Testis (tissue), 3 donors: Measurements from ENCODE around the gene ODAD3. TPM values are rescaled to one million over a fixed set of nuclear protein-coding genes. Genes with fewer than 3 reads are reported as not detected.
"Not testable (repeated sequence)": the region's sequence is repeated elsewhere in the genome, so short reads cannot be mapped to it uniquely, and the experiment has no call there.

Source experiments
- DNase-seq: peaks from one replicate; pipeline ENCODE4 v3.0.0-alpha.2; 2019
- H3K27ac ChIP-seq, 2 donors: fragments of 200-600 bp; sonication (generic); one replicate each; pipeline ENCODE4 v1.5.1; 2019
- H3K27me3 ChIP-seq: fragments of 200-600 bp; sonication (generic); one replicate; pipeline ENCODE4 v1.5.1; 2019
- H3K36me3 ChIP-seq: fragments of 200-600 bp; sonication (generic); one replicate; pipeline ENCODE4 v1.5.1; 2017; ENCODE audit warnings: low read depth; ENCODE audit errors: missing control alignments
- H3K4me1 ChIP-seq: fragments of 200-600 bp; sonication (generic); one replicate; pipeline ENCODE4 v1.5.1; 2019
- H3K4me3 ChIP-seq, 2 donors: fragments of 200-600 bp; sonication (generic); one replicate each; pipeline ENCODE4 v1.5.1; 2017 to 2019
- H3K9me3 ChIP-seq: fragments of 200-600 bp; sonication (generic); one replicate; pipeline ENCODE4 v1.5.1; 2017
- POLR2A ChIP-seq: fragments of 450-650 bp; IDR thresholded peaks from one replicate; pipeline ENCODE4 v1.6.1; 2017; ENCODE audit warnings: antibody characterized with exemption, mild to moderate bottlenecking, moderate library complexity
- WGBS, 2 donors: methylation state at CpG; one replicate each; pipeline ENCODE4 v1.1.5; 2018; 5-methylcytosine and 5-hydroxymethylcytosine counted together
- intact Hi-C: fragments of 100-400 bp; cut with DNase I; formaldehyde crosslinking; loops from one replicate; pipeline ENCODE4 v1.15.1; 2023; ENCODE audit warnings: low total_unique reads
- polyA plus RNA-seq: library from polyadenylated mRNA; stranded (reverse); fragments of 350-450 nt; fragmentation: Illumina TruSeq; extraction: RNeasy Lipid Tissue Mini Kit (QIAGEN cat#74804); gene quantifications from one replicate; pipeline ENCODE4 v1.2.3, GENCODE V29; 2014; ENCODE audit warnings: low read depth, low replicate concordance; ENCODE audit not compliant: insufficient read depth
- total RNA-seq, 2 donors: library from RNA; depleted of rRNA; stranded (reverse); fragments of >200 nt; gene quantifications; one replicate each; pipeline ENCODE4 v1.2.3, GENCODE V29; 2016
- TF ChIP-seq, protein P1 (sequence below), 3 experiments: fragments of 450-650 bp in 2 of 3; fragments of 200-600 bp in 1 of 3; sonication (generic) in 1 of 3; IDR thresholded peaks; one replicate each; pipeline ENCODE4 v1.5.1; 2016 to 2019; ENCODE audit warnings: antibody characterized with exemption in 3 of 3, mild to moderate bottlenecking in 2 of 3, moderate library complexity in 1 of 3

ODAD3 gene
- total and polyA plus RNA-seq, 3 donors from 2014 or later = 9.7 to 18.3 (median 14.8) TPM

GRCh38 chr19:11475861-11476260, 40.9 kb upstream of the ODAD3 start:
- H3K27ac ChIP-seq = no peak overlapping the region
- 83 to 84% methylated on average over 8 of the region's 8 CpGs for whole genome bisulfite sequencing, 2 donors
- H3K4me1 ChIP-seq = no peaks in the 10 kb centered on the region
- TF ChIP-seq POLR2A = no peak
- DNase-seq = no peak
- H3K36me3 ChIP-seq = no peaks in the 10 kb centered on the region
- H3K9me3 ChIP-seq = no peaks in the 10 kb centered on the region
- intact Hi-C loops = no loop called here
- no peaks in the 10 kb centered on the region for H3K27me3 ChIP-seq
- H3K4me3 ChIP-seq = no peak overlapping the region

GRCh38 chr19:11475343-11475742, 40.4 kb upstream of the ODAD3 start:
- H3K27ac ChIP-seq, H3K4me1 ChIP-seq, DNase-seq, H3K27me3 ChIP-seq, H3K4me3 ChIP-seq, intact Hi-C loops, H3K36me3 ChIP-seq, H3K9me3 ChIP-seq: not testable (repeated sequence)
- 88 to 96% methylated on average over 3 of the region's 3 CpGs for WGBS, 2 donors

DNA sequence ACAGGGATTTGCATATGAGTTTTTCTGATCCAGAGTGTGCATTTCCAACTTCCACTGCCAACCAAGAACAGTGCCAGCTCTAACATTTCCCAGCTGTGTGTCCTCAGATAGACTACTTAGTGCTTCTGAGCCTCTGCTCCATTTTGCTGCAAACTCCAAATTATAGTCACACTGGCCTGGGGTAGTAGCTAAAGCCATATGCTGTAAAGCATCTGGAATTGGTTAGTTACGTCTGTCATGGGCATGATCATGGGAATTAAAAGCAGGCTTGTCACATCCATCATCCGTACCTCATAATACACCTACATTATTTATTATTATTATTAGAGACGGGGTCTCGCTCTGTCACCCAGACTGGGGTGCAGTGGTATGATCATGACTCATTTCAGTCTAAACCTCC, 38.8 kb upstream of the ODAD3 start:
- no peak for DNase-seq
- Histone ChIP-seq H3K27ac (no peak overlapping the region), H3K4me3 (no peak overlapping the region), H3K9me3 (no peaks in the 10 kb centered on the region), H3K4me1 (no peaks in the 10 kb centered on the region), H3K27me3 (no peaks in the 10 kb centered on the region), H3K36me3 (no peaks in the 10 kb centered on the region)
- intact Hi-C loops = no loop called here
- TF ChIP-seq, protein P1, sequence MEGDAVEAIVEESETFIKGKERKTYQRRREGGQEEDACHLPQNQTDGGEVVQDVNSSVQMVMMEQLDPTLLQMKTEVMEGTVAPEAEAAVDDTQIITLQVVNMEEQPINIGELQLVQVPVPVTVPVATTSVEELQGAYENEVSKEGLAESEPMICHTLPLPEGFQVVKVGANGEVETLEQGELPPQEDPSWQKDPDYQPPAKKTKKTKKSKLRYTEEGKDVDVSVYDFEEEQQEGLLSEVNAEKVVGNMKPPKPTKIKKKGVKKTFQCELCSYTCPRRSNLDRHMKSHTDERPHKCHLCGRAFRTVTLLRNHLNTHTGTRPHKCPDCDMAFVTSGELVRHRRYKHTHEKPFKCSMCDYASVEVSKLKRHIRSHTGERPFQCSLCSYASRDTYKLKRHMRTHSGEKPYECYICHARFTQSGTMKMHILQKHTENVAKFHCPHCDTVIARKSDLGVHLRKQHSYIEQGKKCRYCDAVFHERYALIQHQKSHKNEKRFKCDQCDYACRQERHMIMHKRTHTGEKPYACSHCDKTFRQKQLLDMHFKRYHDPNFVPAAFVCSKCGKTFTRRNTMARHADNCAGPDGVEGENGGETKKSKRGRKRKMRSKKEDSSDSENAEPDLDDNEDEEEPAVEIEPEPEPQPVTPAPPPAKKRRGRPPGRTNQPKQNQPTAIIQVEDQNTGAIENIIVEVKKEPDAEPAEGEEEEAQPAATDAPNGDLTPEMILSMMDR (IDR thresholded peaks at IDR 0.05) = no peak
- TF ChIP-seq POLR2A = no peak
- 86 to 89% methylated on average over 4 of the region's 4 CpGs for WGBS, 2 donors

GRCh38 chr19:11468266-11468845, 33.4 kb upstream of the ODAD3 start:
- H3K9me3 ChIP-seq, H3K36me3 ChIP-seq, H3K27me3 ChIP-seq, H3K4me1 ChIP-seq, intact Hi-C loops, H3K4me3 ChIP-seq, H3K27ac ChIP-seq, DNase-seq: not testable (repeated sequence)
- WGBS, 2 donors = 71 to 76% methylated on average over 8 of the region's 8 CpGs

DNA sequence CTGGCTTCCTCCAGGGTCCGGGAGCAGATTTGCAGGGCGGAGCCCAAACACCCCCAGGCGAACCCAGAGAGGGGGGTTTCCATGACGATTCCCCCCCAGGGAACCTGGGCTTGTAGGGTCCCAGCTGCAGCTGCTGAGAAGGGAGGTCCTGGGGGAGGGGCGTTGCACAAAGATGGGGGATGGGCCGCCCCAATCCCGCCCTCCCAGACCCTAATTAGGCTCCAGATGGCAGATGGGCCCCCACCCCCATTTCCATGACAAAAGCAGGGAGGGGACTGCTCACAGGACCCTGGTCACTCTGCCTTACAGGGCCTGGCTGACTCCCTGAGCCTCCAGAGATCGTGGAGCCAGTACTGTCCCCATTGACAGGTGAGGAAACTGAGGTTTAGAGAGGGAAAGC, 30.7 kb upstream of the ODAD3 start:
- no peak overlapping the region for H3K4me3 ChIP-seq
- DNase-seq = no peak
- WGBS, 2 donors = 48 to 88% methylated on average over 1 to 6 of the region's 8 CpGs
- no peak overlapping the region for H3K27ac ChIP-seq
- no peaks in the 10 kb centered on the region for H3K9me3 ChIP-seq
- no peaks in the 10 kb centered on the region for H3K4me1 ChIP-seq
- no peaks in the 10 kb centered on the region for H3K36me3 ChIP-seq
- intact Hi-C loops = no loop called here
- no peak for TF ChIP-seq POLR2A
- TF ChIP-seq, protein P1 (IDR thresholded peaks at IDR 0.05) = no peak
- no peaks in the 10 kb centered on the region for H3K27me3 ChIP-seq

DNA sequence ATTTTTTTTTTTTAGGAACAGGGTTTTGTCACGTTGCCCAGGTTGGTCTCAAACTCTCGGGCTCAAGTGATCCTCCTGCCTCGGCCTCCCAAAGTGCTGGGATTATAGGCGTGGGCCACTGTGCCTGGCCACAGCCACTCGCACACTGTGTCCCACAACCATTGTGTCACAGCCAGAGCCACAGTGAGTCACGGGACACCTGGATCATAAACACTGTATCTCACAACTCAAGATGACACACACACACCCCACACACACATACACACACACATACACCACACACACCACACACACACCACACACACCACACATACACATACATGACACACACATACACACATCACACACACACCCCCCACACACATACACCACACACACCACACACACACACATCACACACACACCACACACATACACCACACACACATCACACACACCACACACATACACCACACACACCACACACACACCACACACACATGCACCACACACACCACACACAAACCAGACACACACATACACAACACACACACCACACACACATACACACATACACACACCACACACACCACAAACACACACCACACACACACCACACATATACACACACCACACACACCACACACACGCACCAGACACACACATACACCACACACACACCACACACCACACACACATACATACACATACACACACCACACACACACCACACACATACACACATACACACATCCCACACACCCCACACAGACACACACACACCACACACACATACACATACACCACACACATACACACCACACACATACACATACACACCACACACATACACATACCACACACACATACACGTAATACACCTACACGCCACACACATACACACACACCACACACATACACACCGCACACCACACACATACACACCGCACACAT, 29.7 kb upstream of the ODAD3 start:
- intact Hi-C loops = no loop called here
- Histone ChIP-seq H3K36me3 (no peaks in the 10 kb centered on the region), H3K9me3 (no peaks in the 10 kb centered on the region), H3K4me3 (no peak overlapping the region), H3K27me3 (no peaks in the 10 kb centered on the region), H3K27ac (no peak overlapping the region), H3K4me1 (no peaks in the 10 kb centered on the region)
- TF ChIP-seq, protein P1 (IDR thresholded peaks at IDR 0.05) = no peak
- WGBS, 2 donors = 67 to 79% methylated on average over 11 of the region's 11 CpGs
- no peak for DNase-seq
